Testis (tissue), 2 donors: Measurements from ENCODE around the gene RBM22.

Experiments used
- POLR2A ChIP-seq: fragments of 450-650 bp; IDR thresholded peaks from one replicate; pipeline ENCODE4 v1.6.1; 2017; ENCODE audit warnings: antibody characterized with exemption, mild to moderate bottlenecking, moderate library complexity
- TF ChIP-seq, protein P1 (sequence below), 3 experiments: fragments of 450-650 bp in 2 of 3; fragments of 200-600 bp in 1 of 3; sonication (generic) in 1 of 3; IDR thresholded peaks; one replicate each; pipeline ENCODE4 v1.5.1; 2016 to 2019; ENCODE audit warnings: antibody characterized with exemption in 3 of 3, mild to moderate bottlenecking in 2 of 3, moderate library complexity in 1 of 3

GRCh38 chr5:150700594-150701377, at the start of gene RBM22:
- TF ChIP-seq, protein P1, sequence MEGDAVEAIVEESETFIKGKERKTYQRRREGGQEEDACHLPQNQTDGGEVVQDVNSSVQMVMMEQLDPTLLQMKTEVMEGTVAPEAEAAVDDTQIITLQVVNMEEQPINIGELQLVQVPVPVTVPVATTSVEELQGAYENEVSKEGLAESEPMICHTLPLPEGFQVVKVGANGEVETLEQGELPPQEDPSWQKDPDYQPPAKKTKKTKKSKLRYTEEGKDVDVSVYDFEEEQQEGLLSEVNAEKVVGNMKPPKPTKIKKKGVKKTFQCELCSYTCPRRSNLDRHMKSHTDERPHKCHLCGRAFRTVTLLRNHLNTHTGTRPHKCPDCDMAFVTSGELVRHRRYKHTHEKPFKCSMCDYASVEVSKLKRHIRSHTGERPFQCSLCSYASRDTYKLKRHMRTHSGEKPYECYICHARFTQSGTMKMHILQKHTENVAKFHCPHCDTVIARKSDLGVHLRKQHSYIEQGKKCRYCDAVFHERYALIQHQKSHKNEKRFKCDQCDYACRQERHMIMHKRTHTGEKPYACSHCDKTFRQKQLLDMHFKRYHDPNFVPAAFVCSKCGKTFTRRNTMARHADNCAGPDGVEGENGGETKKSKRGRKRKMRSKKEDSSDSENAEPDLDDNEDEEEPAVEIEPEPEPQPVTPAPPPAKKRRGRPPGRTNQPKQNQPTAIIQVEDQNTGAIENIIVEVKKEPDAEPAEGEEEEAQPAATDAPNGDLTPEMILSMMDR (IDR thresholded peaks at IDR 0.05), result peak; percentile 44 to 51 (median 49)
- peak; percentile 35 for TF ChIP-seq POLR2A
